NCI-H2107 treated with DMSO at 0.1 percent for 48 hours (cell line): Measurements from ENCODE around the gene TMC2.
A peak's percentile ranks its signal among the peaks of the same experiment; 100 is the strongest.
"Not testable (repeated sequence)": the region's sequence is repeated elsewhere in the genome, so short reads cannot be mapped to it uniquely, and the experiment has no call there.

Experiments
- DNase-seq: peaks from one replicate; lab custom pipeline; 2025; ENCODE audit not compliant: unreplicated experiment; lab: John Stamatoyannopoulos, UW

TMC2 gene

DNA sequence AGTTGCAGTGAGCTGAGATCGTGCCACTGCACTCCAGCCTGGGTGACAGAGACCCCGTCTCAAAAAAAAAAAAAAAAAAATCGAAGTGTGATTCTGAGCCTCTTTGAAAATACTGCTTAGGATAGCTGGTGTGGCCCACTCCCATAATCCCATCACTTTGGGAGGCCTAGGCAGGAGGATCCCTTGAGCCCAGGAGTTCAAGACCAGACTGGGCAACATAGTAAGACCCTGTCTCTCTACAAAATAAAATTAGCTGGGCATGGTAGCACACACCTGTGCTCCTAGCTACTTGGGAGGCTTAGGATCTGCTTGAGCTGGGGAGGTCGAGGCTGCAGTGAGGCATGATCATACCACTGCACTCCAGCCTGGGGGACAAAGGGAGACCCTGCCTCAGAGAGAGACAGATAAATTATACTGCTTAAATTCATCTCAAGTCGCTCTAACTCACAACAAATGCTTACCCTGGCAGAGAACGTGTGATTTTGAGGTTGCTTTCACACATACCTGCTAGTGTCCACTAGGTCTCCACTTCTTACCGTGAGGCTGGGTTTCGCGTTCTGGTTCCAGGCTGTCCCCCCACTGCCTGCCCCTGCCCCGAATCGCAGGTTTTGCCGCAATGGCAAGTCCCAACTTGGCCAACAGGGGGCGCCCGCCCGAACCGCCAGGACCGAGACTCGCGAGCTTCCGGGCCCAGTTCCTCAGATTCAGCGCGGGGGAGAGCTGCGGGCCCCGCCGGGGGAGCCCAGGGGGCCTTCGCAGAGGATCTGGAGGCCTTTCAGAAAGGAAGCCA lies 12.3 kb upstream of the TMC2 start:
- DNase-seq, result peak; percentile 31

GRCh38 chr20:2524709-2525506 lies 11.5 kb upstream of the TMC2 start:
- DNase-seq, result no peak

DNA sequence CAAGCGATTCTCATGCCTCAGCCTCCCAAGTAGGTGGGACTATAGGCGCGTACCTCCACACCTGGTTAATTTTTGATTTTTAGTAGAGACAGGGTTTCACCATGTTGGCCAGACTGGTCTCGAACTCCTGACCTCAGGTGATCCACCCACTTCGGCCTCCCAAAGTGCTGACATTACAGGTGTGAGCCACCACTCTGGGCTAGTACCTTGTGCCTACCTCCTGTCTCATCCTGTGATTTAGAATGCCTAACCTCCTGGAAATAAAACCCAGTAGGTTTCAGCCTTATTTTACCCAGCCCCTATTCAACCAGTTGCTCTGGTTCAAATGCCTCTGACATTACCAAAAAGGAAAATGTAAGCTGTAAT lies 10.2 kb upstream of the TMC2 start:
- DNase-seq, result not testable (repeated sequence)

DNA sequence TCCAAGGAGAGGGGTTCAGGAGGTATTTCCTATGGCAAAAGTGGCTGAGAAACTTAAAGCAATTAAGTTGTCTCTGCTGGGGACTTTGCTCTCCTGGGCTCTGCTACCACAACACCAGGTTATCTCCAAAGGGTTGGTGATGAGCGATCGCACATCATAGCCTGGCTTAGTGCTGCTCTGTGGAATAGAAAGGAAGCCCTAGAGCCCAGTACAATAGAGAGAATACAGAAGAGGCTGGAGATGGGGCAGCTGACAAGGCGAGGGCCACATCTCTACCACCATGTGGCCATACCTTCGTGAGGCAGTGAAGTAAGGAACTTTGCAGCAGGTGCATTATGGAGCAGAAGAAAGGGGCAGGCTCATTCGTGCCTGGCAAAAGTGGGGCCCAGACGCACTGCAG lies 8.6 kb upstream of the TMC2 start:
- DNase-seq, result no peak

DNA sequence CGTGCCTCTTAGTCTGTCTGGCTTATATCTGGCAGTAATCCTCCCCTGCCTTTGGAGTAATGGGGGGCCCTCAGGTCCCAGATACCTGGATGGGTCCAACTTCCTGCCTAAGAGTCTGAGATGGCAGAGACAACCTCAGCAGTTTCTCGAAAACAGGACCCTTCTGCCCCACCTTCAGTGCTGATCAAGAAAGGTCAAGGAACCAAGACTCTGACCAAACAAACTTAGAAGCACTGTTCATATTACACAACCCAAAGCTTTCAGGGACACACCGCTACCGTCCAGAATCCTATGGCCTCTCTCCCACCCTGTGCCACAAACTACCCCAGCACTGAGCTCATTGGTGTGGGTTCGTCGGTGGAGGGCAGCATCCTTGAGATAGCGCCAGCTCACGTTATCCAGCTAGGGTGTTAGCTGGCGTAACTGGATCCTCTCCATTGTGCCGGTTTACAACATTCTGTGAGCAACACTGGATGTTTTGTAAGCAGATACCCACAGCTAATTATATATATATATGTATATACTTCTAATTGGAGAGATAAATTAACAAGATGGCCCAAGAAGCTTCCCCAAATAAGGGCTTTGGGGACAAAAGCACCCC lies 7.6 kb upstream of the TMC2 start:
- DNase-seq, result no peak

- no peak for DNase-seq
These were observed 3.3 kb upstream of the TMC2 start for GRCh38 chr20:2533118-2533517.

DNA sequence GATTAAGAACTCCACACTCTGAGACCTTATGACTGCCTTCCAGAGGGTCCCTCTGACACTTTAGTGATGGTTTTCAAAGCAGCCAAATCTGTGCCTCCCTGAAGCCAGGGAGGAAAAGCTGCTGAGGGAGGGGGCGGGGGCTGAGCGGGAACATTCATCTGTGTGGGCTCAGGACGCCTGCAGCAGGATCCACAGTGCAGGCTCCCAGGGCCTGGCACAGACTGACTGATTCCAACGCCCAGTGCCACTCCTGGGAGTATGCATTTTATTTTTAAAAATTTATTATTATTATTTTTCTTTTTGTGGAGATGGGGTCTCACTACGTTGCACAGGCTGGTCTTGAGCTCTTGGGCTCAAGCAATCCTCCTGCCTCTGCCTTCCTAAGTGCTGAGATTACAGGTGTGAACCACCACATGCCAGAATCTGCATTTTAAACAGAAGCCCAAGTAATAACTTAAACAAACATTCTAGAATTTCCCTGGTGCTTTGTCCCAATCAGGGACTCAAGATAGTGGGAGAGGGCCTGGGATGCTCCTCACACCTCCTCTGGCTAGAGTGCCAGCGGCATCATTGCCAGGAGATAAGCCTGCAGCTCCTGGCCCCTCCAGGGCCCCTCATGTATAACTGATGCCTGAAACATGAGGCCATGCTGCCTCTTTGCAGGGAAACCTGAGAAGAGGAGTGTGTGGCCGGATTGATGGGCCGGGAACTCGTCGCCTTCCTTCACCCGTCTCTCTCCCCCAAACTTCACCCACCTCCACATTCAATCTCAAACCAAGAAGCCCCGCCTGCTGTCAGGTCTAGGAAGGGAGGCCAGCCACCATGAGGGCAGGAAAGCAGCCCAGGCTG lies 438 bp upstream of the TMC2 start:
- no peak for DNase-seq

- DNase-seq, result no peak
These were observed 728 bp downstream of the TMC2 start for GRCh38 chr20:2537101-2537500.

- no peak for DNase-seq
These were observed 2.0 kb downstream of the TMC2 start for GRCh38 chr20:2538356-2538755.

GRCh38 chr20:2538931-2539720 lies 2.8 kb downstream of the TMC2 start:
- DNase-seq, result no peak

DNA sequence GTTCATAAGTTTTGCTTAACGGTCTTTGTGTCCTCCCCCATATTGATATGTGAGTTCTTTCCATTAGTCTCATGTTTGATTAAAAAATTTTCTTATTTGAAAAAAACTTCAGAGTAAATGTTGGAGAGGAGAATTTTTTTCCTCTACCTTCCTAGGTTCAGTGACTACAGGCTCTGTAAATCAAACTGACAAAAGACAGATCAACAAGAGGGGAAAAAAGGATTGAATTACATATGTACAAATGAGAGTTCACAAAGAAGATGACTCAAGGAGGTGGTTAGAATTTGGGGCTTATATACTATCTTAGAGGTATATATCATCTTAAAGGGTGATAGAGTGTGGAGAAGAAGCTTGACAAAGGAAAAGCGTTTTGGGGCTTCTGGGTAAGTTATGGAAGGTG lies 5.6 kb downstream of the TMC2 start:
- DNase-seq, result no peak

DNA sequence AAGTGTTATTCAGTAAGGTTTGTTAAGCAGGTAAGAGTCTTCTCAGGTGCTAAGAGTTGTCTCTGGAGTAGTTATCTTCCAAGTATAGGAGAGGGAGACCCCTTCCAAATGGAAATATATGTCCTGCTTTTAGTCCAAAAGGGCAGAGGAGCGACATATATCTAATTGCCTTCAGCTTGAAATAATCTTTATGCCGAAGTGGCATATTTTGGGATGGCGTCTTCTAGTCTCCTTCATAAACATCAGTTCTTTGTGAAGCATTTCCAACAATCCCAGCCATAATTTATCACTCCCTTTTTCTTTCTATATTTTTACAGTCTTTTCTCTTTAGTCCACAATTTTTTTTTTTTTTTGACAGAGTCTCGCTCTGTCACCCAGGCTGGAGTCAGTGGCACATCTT lies 6.0 kb downstream of the TMC2 start:
- DNase-seq, result no peak

DNA sequence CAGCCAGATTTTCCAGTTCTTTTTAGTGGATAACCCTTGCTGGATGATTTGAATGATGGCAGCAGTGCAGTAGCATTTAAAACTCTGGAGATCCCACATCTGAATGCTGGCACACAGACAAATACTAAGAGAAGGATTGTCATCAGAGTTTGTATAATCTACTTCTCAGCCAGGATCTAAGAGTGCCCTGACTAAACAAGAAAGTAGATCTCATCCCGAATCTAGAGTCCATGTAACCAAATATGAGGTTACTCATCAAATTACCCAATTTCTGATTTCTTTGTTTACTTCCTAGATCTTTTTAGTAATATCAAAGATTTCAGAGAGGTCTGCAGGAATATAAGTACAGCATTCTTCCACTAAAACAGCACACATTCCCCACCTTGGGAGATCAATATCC lies 7.8 kb downstream of the TMC2 start:
- DNase-seq, result no peak

DNA sequence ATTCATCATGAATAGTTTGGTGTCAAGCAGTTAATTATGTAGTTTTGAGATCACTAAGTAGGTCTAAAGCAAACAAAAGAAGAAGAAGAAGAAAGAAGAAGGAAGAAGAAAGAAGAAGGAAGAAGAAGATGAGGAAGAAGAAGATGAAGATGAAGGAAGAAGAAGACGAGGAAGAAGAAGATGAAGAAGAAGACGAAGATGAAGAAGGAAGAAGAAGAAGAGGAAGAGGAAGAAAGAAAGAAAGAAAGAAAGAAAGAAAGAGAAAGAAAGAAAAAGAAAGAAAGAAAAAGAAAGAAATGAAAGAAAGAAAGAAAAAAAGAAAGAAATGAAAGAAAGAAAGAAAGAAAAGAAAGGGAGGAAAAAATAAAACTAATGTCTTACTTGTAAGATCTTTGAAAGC lies 9.2 kb downstream of the TMC2 start:
- no peak for DNase-seq

DNA sequence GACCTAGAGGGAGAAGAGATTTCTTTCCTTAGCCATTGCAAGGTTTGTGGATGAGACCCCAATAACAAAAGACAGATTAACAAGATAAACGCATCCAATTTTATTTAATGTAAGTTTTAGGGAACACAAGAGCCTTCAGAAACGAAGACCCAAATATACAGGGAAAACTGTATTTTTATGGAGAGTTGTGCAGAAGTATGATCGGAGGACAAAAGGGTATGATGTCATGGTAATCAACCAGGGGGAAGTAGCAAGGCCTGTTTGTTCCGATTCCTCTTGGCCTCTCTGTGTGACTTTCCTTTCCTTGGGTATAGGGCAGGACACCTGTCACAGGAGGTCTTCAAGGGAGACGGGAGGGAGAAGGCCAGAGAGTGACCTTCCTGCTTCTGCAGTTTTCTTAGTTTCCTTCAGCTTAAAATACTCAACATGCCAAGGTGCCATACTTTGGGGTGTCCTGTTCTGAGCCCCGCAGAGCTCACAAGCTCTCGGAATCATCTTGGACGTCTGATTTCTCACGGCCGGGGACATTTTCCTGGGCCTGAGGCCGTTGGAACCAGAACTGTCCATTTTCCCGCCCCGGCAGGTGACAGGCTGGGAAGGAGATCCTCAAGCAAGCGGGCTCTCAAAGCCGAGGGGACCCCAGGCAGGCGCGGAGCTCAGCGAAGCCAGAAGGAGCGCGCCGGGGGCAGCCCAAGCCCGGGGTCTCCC lies 21.7 kb downstream of the TMC2 start:
- DNase-seq, result no peak

DNA sequence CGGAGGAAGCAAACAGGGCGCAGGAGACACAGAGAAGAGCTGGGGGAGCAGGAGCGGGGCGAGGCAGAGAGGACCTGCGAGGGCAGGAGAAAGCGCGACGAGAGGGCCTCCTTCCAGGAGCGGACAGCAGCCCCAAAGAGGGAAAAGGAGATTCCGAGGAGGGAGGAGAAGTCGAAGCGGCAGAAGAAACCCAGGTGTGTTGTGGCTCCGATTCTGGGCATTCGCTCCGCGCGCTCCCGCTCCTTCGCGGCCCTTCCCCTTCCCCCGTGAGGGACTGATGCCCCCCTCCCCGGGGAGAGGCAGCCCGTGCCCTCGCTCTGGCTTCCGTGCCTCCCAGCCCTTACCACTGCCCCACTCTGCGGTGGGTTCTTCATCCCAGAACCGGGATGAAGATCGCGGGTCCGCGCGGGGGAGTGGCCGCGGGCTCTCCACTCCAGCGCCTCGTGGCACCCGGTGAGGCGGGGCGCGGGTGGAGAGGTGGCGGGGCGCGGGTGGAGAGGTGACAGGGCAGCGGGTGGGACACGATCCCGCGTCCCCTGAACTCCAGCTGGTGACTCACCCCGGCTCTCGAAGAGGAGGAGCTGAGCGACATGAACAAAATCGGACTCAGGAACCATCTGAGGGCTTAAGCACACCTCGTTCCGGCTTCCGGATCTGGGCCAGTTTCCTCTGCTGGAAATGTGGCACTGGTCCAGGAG lies 22.4 kb downstream of the TMC2 start:
- DNase-seq, result no peak

DNA sequence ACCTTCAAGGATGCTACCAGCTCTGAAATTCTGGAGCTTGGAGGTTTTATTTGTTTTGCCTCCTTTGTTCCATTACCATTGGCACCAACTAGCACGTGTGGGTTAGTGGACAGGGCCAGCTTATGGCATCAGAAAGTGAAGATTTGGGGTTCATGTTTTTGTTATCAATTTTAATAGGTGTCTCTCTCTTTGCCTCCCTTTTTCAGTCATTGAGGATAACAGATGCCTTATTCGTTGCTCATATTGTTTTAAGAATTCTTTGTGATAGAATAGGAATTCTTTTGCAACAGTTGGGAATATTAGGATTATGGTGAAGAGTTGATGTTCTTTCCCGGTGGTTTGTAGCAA lies 22.9 kb downstream of the TMC2 start:
- no peak for DNase-seq

DNA sequence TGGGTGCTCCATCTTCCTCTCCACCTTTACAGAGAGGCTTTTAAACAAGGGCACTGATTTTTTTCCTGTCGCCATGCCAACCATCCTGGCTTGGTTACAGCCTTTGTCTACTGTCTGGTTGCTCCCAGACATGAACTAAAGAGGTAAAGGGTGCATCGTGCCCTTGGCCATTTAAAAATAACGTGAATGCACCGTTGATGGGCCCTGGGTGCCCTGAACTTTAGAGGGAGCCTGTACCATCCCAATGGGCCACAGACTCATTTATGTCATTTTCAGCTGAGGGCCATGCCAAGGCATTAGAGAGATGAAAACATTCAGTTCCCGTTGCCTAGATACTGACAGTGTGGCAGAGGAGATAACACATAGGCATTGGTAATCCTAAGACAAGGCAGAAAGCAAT lies 23.3 kb downstream of the TMC2 start:
- no peak for DNase-seq

DNA sequence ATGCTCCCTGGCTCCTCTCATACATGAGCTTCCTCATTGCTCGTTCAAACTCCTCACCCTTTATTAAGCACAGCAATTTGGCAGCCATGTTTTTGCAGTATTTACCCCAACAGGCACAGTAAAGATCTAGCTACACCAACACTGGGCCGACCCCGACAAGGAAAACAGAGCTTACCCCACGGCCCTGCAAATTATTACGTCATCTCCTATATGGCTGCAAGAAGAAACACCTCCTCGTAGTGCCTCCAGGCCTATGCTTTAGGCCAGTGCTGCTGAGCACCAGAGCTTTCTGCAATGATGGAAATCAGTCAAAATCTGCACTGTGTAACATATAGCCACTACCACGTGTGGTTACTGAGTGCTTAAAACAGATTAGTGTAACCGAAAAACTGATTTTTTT lies 26.7 kb downstream of the TMC2 start:
- no peak for DNase-seq
